ENCODE results near the gene EIF1AX. TPM values are rescaled to one million over a fixed set of nuclear protein-coding genes. Genes with fewer than 3 reads are reported as not detected.

EIF1AX gene
- total RNA-seq, 1 donor from 2014 or later: 88.5 TPM

GRCh38 chrX:20116087-20116576, 25.5 kb downstream of the EIF1AX start:
- Histone ChIP-seq H3K27me3 (ENCODE audit: insufficient read depth, low read length) (no peaks in the 10 kb centered on the region), H4K20me1 (ENCODE audit: insufficient read depth, low read length) (no peaks in the 10 kb centered on the region), H2AFZ (ENCODE audit: low read depth, low read length) (peak overlapping the region; percentile 34), H3K36me3 (ENCODE audit: insufficient read depth, low read length) (no peaks in the 10 kb centered on the region), H3K4me1 (ENCODE audit: insufficient read depth, low read length) (no peaks in the 10 kb centered on the region), H3K9ac (ENCODE audit: low read length) (no peak overlapping the region), H3K4me3 (ENCODE audit: insufficient read depth, low read depth, low read length) (peak overlapping the region; percentile 23), H3K9me3 (ENCODE audit: insufficient read depth, low read depth, low read length) (peaks cover 5% of the 10 kb centered on the region), H3K27ac (ENCODE audit: low read depth, low read length) (no peak overlapping the region), H3K79me2 (ENCODE audit: insufficient read depth, low read length) (no peaks in the 10 kb centered on the region), H3K4me2 (ENCODE audit: low read length) (peak overlapping the region; percentile 76)
- TF ChIP-seq EZH2 (IDR thresholded peaks at IDR 0.05; ENCODE audit: insufficient read depth, low read length): no peak
- no peak for TF ChIP-seq CTCF (IDR thresholded peaks at IDR 0.05; ENCODE audit: insufficient read depth, low read depth, low read length)
- Mint-ChIP-seq H3K27ac (ENCODE audit: unreplicated experiment) (no peak overlapping the region), H3K36me3 (ENCODE audit: low read depth, unreplicated experiment) (no peaks in the 10 kb centered on the region), H3K4me1 (ENCODE audit: low read depth, unreplicated experiment) (no peaks in the 10 kb centered on the region), H3K4me3 (ENCODE audit: unreplicated experiment) (peak overlapping the region; percentile 79), H3K27me3 (ENCODE audit: low read depth, unreplicated experiment) (peaks cover 3% of the 10 kb centered on the region), H3K9me3 (ENCODE audit: unreplicated experiment) (no peaks in the 10 kb centered on the region)
- FAIRE-seq (no peak), DNase-seq (ENCODE audit: low read depth) (no peak)

- H3K9ac ChIP-seq (ENCODE audit: low read length): no peak overlapping the region
- Mint-ChIP-seq H3K27me3 (ENCODE audit: low read depth, unreplicated experiment) (peaks cover 3% of the 10 kb centered on the region), H3K9me3 (ENCODE audit: unreplicated experiment) (no peaks in the 10 kb centered on the region), H3K27ac (ENCODE audit: unreplicated experiment) (no peak overlapping the region), H3K4me1 (ENCODE audit: low read depth, unreplicated experiment) (no peaks in the 10 kb centered on the region), H3K4me3 (ENCODE audit: unreplicated experiment) (no peak overlapping the region), H3K36me3 (ENCODE audit: low read depth, unreplicated experiment) (no peaks in the 10 kb centered on the region)
- no peak overlapping the region for H3K27ac ChIP-seq (ENCODE audit: low read depth, low read length)
- no peak overlapping the region for H3K4me3 ChIP-seq (ENCODE audit: insufficient read depth, low read depth, low read length)
- no peaks in the 10 kb centered on the region for H3K36me3 ChIP-seq (ENCODE audit: insufficient read depth, low read length)
- no peak overlapping the region for H2AFZ ChIP-seq (ENCODE audit: low read depth, low read length)
- H3K4me1 ChIP-seq (ENCODE audit: insufficient read depth, low read length): no peaks in the 10 kb centered on the region
- TF ChIP-seq EZH2 (IDR thresholded peaks at IDR 0.05; ENCODE audit: insufficient read depth, low read length) (no peak), CTCF (IDR thresholded peaks at IDR 0.05; ENCODE audit: insufficient read depth, low read depth, low read length) (no peak)
- H3K27me3 ChIP-seq (ENCODE audit: insufficient read depth, low read length): no peaks in the 10 kb centered on the region
- FAIRE-seq (no peak), DNase-seq (ENCODE audit: low read depth) (no peak)
- H3K79me2 ChIP-seq (ENCODE audit: insufficient read depth, low read length): no peaks in the 10 kb centered on the region
- no peak overlapping the region for H3K4me2 ChIP-seq (ENCODE audit: low read length)
- peaks cover 3% of the 10 kb centered on the region for H3K9me3 ChIP-seq (ENCODE audit: insufficient read depth, low read depth, low read length)
- no peaks in the 10 kb centered on the region for H4K20me1 ChIP-seq (ENCODE audit: insufficient read depth, low read length)
These were observed 29.4 kb downstream of the EIF1AX start for GRCh38 chrX:20112022-20112774.

- H4K20me1 ChIP-seq (ENCODE audit: insufficient read depth, low read length): no peaks in the 10 kb centered on the region
- H3K4me1 ChIP-seq (ENCODE audit: insufficient read depth, low read length): no peaks in the 10 kb centered on the region
- no peak overlapping the region for H3K9ac ChIP-seq (ENCODE audit: low read length)
- FAIRE-seq (peak; percentile 82), DNase-seq (ENCODE audit: low read depth) (no peak)
- H3K36me3 Mint-ChIP-seq (ENCODE audit: low read depth, unreplicated experiment): no peaks in the 10 kb centered on the region
- no peak overlapping the region for H3K27ac ChIP-seq (ENCODE audit: low read depth, low read length)
- H3K4me3 Mint-ChIP-seq (ENCODE audit: unreplicated experiment): no peak overlapping the region
- no peak overlapping the region for H2AFZ ChIP-seq (ENCODE audit: low read depth, low read length)
- no peak overlapping the region for H3K4me2 ChIP-seq (ENCODE audit: low read length)
- H3K4me3 ChIP-seq (ENCODE audit: insufficient read depth, low read depth, low read length): no peak overlapping the region
- TF ChIP-seq CTCF (IDR thresholded peaks at IDR 0.05; ENCODE audit: insufficient read depth, low read depth, low read length) (no peak), EZH2 (IDR thresholded peaks at IDR 0.05; ENCODE audit: insufficient read depth, low read length) (no peak)
- no peaks in the 10 kb centered on the region for H3K36me3 ChIP-seq (ENCODE audit: insufficient read depth, low read length)
- H3K27me3 ChIP-seq (ENCODE audit: insufficient read depth, low read length): no peaks in the 10 kb centered on the region
- no peaks in the 10 kb centered on the region for H3K9me3 Mint-ChIP-seq (ENCODE audit: unreplicated experiment)
- H3K4me1 Mint-ChIP-seq (ENCODE audit: low read depth, unreplicated experiment): peaks cover 2% of the 10 kb centered on the region
- peaks cover 3% of the 10 kb centered on the region for H3K27me3 Mint-ChIP-seq (ENCODE audit: low read depth, unreplicated experiment)
- H3K9me3 ChIP-seq (ENCODE audit: insufficient read depth, low read depth, low read length): no peaks in the 10 kb centered on the region
- no peaks in the 10 kb centered on the region for H3K79me2 ChIP-seq (ENCODE audit: insufficient read depth, low read length)
- no peak overlapping the region for H3K27ac Mint-ChIP-seq (ENCODE audit: unreplicated experiment)
These were observed 30.4 kb downstream of the EIF1AX start for GRCh38 chrX:20111271-20111670.
